Glomerular visceral epithelial cell (primary cell): ENCODE results near the gene TNS1.
A peak's percentile ranks its signal among the peaks of the same experiment; 100 is the strongest.

ENCODE experiments used
- DNase-seq: peaks from one replicate; pipeline ENCODE4 v3.0.0-alpha.2; 2016; ENCODE audit errors: extremely low spot score

TNS1 gene

GRCh38 chr2:217930761-217931563 lies 71.8 kb downstream of the TNS1 start:
- DNase-seq = peak; percentile 45

- DNase-seq = no peak
These were observed 72.8 kb downstream of the TNS1 start for GRCh38 chr2:217929757-217930707.

GRCh38 chr2:217929272-217929671 lies 73.5 kb downstream of the TNS1 start:
- no peak for DNase-seq

GRCh38 chr2:217928324-217929181 lies 74.2 kb downstream of the TNS1 start:
- no peak for DNase-seq

- DNase-seq = no peak
These were observed 75.0 kb downstream of the TNS1 start for GRCh38 chr2:217927601-217928323.

GRCh38 chr2:217926801-217927200 lies 76.0 kb downstream of the TNS1 start:
- DNase-seq = no peak

- no peak for DNase-seq
These were observed 78.4 kb downstream of the TNS1 start for GRCh38 chr2:217924346-217924901.

- DNase-seq = no peak
These were observed 79.6 kb downstream of the TNS1 start for GRCh38 chr2:217923007-217923686.

- DNase-seq = peak; percentile 53
These were observed 80.4 kb downstream of the TNS1 start for GRCh38 chr2:217922101-217923006.

GRCh38 chr2:217920879-217921603 lies 81.8 kb downstream of the TNS1 start:
- peak; percentile 89 for DNase-seq

GRCh38 chr2:217919781-217920351 lies 82.9 kb downstream of the TNS1 start:
- peak; percentile 95 for DNase-seq

GRCh38 chr2:217919204-217919603 lies 83.6 kb downstream of the TNS1 start:
- DNase-seq = no peak

GRCh38 chr2:217918308-217919024 lies 84.3 kb downstream of the TNS1 start:
- DNase-seq = peak; percentile 49

- DNase-seq = no peak
These were observed 86.1 kb downstream of the TNS1 start for GRCh38 chr2:217916504-217917254.

- DNase-seq = no peak
These were observed 87.1 kb downstream of the TNS1 start for GRCh38 chr2:217915706-217916105.

- DNase-seq = no peak
These were observed 87.9 kb downstream of the TNS1 start for GRCh38 chr2:217914878-217915277.

- no peak for DNase-seq
These were observed 88.7 kb downstream of the TNS1 start for GRCh38 chr2:217914078-217914477.
